HG02571 (cell line): ENCODE results near the gene CSF1.
"Not testable (repeated sequence)": the region's sequence is repeated elsewhere in the genome, so short reads cannot be mapped to it uniquely, and the experiment has no call there.

Experiments
- ATAC-seq: cut with Tn5 transposase; IDR thresholded peaks from one replicate; pipeline ENCODE4 v1.9.1; 2021; ENCODE audit warnings: mild to moderate bottlenecking, moderate library complexity; ENCODE audit not compliant: unreplicated experiment

Gene CSF1

DNA sequence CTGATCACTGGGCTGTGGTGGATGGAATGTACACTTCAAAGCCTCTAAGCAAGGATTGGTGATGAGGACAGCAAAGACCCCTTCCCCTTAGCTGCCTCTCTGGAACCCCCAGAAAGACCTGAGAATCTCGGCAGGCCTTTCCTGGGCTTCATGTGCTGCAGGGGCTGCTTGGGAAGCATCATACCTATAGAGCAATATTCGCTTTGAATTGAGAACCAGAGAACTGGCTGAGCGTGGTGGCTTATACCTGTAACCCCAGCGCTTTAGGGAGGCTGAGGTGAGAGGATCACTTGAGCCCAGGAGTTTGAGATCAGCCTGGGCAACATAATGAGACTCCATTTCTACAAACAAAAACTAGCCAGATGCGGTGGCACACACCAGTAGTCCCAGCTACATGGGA, 22.0 kb downstream of the CSF1 start:
- no peak for ATAC-seq

DNA sequence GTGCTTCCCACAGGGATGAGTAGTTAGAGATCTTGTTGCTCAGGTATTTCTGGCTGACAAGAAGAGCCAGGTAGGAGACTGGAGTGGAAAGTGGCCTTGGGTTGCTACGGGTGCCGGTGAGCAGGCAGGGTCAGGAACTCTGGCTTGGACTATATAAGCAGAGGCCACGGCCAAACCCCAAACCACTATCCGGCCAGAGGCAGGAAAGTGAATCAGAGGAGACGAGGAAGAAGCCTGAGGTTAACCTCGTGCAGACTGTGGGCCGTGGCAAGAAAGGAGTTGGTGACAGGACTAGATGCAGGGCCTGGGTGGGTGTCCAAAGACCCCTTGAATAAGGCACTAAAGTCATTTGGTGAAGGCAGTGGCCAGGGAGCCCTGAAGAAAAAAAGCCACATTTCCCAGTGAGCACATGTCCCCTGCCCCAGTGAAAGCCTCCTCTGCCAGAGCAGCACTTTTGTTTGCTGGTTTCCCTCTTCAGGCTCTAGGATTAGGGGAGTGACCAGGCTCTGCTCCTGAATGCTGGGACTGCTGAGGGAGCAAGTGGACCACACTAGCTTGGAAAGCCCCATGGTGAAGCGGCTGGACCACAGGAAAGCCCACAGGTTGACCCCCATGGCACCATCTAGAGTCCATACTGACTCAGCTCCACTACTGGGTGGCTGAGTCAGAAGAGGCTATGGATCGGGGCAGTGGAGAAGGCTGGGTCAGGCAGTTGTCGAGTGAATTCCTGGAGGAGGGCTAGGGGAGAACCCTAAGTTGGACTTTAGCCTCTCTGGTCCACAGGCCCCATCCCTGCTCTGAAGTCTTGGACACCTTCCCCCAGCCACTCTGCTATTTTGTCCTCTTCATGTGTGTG, 23.4 kb downstream of the CSF1 start:
- ATAC-seq: no peak

DNA sequence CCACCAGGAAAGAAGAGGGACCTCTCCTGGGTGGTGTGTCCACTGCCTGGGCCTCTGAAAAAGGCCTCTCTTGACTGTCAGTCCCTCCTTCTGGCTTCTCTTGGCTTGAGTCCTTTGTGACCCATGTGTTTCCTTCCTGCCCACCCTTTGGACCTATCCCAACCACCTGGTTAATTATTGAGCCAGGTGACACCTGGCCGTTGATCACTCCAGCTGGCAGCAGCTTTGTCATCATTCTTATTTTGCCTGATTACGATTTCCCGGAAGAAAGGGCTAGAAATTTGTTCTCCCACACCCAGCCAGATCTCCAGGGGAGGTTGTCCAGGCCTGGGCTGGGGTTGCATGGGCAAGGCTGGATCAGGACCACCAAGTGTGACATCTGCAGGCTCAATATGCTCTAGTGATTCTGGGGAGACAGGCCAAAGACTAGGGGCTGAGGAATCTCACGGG, 24.8 kb downstream of the CSF1 start:
- no peak for ATAC-seq

DNA sequence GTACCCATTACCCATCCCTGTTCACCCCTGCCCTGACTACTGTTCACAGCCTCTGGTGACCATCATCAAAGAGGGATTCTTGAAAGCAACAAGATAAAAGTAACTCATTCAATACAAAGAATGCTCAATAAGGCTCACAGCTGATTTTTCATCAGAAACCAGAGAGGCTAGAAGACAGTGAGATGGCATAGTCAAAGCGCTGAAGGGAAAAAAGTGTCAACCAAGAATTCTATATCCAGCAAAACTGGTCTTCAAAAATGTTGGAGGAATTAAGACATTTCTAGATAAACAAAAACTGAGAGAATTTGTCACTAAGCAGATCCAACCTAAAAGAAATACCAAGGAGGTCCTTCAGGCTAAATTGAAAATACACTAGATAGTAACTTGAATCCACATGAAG, 27.1 kb downstream of the CSF1 start:
- ATAC-seq: no peak

DNA sequence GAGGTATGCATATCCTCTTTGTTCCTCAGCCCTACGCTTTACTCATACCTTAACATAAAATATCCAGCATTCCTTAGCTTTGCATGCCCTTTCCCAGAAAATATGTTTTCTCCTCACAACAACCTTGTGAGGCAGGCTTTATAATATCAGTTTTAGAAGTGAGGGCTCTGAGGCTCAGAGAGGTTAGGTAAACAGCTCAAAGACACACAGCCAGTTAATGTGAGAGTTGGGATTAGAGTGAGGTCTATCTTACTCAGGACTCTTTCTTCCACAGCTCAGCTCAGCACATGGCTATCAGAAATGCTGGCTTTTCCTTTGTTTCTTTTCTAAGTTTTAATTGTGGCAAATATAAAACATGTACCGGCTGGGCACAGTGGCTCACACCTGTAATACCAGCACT, 27.9 kb downstream of the CSF1 start:
- ATAC-seq: no peak

DNA sequence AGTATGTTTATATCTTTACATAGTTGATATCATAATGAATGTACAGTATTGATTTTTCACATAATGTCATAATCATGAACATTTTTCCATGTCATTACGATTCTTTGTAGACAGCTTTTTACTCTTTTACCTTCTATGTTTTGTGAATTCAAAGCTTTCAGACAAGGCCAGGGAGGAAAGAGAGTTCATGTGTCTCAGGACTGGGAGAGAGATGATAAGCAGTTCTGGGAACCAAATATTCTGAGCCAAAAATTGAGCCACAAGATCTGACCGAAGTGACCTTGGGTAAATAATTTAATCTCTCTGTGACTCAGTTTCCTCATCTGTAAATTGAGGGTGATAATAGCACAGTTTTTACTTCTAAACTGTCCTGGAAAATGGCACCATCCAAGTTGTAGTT, 31.8 kb downstream of the CSF1 start:
- ATAC-seq: no peak

DNA sequence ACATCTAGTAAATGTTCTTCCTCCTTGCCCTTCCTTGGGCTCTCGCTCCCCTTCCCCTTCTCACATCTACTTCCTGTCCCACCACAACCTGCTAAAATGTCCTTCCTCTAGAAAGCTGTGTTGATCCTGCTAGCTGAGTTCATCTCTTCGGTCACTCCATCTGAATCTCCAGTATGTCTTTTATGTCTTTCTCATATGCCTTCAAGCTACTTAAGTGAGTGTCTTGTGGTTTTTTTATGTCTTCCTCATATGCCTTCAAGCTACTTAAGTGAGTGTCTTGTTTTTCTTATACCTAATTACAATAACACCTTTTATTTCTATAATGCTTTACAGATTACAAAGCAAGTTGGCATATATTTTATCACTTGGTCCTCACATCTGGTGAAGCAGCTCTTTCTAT, 33.9 kb downstream of the CSF1 start:
- ATAC-seq: no peak

DNA sequence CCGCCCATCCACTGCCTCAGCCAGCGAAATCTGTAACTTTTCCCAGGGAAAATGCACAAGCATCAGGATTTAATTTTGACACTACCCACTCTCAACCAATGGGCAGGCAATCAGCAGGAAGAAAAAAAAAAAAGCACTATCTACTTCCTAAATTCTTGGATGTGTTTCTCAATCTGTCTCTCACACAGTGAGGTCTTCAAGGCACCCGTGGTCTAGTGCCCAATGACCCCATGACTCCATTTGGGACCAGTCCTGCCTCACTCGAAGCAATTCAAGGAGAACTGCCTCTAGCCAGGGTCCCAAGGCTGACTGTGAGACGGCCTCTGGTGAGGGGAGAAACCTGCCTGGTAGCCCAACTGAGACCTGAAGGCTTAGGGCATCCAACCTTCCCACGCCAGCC, 35.9 kb downstream of the CSF1 start:
- no peak for ATAC-seq

DNA sequence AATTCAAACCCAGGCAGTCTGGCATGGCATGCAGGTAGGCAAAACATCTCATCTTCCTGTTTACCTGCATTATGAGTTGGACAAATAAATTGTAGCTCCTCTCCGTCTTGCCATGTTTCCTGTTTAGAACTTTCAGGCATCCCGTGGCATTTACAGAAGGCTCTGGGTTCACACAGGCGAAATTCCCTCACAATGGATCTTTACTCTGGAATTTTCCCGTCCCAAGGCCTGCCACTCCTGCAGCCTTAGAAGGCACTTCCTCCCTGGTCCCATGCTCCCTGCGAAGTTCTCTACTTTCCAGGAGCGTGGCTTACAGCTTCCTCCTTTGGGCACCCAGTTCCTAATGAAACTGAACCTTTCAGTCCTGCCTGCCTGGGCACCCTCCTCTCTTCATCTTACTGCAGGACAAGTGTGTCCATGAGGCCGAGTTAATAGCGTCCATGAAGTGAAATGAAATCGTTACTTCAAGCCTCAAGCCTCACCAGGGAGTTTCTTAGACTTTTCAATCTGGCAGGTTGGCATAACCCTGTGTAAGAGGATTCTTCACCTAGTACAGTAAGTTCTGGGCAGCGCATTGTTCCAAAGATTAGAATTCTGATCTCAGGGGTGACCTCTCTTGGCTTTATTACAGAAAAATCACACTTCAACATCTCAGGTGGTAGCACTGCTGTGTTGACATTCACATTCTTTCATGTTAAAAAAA, 37.1 kb downstream of the CSF1 start:
- no peak for ATAC-seq

DNA sequence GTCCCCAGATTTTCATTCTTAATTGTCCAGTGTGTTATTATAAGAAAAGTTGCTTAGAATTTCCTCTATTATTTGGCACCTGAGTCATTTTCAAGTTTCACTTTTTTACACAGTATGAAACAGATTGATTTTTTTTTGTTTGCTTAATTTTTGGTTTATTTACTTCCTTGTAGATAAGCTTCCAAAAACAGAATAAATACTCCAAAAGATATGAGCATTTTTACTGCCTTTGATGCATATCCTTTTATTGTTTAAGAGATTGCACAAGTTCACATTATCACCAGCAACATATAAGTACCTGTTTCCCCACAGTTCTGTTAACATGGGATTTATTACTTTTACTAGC, 37.6 kb downstream of the CSF1 start:
- no peak for ATAC-seq

DNA sequence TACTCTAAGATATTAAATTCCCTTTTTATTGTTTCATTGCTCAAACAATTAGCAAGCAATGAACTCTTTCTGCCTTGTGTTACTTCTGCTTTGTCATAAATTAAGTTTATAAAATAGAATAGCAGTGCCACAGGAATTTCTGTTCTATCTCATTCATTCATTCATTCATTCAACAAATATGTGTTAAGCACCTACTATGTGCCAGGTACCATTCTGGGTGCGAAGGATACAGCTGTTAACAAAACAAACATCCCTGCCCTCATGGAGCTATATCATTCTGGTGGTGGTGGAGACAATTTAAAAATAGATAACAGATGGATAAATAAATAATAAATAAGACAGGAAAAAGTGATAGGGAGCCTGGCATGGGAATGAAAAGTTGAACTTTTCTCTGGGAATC, 39.4 kb downstream of the CSF1 start:
- ATAC-seq: no peak

DNA sequence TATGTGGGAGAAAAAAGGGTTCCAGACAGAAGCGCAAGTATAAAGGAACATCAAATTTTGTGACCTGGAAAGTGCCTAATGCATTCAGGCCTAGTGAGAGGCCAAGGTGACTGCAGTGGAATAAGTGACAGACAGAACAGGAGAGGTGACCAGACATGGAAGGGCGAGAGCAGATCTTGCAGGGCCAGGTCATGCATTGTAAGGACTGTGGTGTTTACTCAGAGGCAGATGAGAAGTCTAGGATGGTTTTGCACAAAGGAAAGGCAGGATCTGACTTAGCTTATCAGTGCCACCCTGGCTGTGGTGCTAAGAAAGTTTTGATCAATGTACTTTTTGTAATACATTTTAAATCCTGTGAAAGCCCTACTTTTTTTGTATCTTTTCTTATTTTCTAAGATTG, 39.9 kb downstream of the CSF1 start:
- no peak for ATAC-seq

DNA sequence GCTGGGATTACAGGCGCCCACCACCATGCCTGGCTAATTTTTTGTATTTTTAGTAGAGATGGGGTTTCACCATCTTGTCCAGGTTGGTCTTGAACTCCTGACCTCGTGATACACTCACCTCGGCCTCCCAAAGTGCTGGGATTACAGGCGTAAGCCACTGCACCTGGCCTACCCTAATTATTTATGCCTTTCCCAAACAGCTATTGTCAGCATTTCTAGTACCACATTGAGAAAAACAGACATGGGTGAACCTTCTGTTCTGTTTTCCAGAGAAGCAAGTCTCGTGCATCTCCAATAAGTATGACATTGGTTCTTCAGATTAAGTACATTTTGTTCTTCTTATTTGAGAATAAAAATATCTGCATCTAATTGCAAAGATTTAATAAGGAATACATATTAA, 40.9 kb downstream of the CSF1 start:
- not testable (repeated sequence) for ATAC-seq

DNA sequence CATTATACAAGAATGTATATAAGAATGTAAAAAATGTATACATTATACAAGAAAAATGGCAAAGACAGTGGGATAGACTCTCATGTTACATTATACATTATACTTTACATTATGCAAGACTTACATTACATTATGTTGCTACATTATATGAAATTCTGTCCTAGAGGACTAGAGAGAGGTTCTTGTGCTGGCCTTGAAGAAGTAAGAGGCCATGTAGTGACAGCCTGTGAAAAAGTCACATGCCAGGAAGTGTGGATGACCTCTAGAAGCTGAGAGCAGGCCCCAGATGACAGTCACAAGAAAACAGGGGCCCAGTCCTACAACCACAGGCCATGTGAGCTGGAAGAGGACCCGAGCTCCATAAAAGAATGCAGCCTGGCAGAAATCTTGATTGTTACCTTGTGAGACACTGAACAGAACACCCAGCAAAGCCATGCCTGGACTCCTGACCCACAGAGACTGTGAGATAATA, 43.4 kb downstream of the CSF1 start:
- ATAC-seq: no peak

DNA sequence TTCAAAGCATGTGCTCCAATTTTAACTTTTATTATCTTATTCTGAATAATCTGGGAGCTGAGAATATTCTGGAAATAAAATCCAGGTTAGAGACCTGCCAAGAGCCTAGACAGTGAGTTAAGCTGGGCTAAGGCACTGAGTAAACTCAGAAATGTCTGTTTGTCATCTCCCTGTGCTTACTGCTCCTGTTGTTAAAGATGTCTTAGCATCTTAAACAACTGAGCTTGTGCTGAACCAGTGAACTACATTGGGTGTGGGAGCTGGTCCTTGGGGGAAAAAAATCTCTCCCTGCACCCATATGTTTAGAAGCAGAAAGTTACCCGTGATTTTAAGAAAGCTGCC, 49.0 kb downstream of the CSF1 start:
- no peak for ATAC-seq

DNA sequence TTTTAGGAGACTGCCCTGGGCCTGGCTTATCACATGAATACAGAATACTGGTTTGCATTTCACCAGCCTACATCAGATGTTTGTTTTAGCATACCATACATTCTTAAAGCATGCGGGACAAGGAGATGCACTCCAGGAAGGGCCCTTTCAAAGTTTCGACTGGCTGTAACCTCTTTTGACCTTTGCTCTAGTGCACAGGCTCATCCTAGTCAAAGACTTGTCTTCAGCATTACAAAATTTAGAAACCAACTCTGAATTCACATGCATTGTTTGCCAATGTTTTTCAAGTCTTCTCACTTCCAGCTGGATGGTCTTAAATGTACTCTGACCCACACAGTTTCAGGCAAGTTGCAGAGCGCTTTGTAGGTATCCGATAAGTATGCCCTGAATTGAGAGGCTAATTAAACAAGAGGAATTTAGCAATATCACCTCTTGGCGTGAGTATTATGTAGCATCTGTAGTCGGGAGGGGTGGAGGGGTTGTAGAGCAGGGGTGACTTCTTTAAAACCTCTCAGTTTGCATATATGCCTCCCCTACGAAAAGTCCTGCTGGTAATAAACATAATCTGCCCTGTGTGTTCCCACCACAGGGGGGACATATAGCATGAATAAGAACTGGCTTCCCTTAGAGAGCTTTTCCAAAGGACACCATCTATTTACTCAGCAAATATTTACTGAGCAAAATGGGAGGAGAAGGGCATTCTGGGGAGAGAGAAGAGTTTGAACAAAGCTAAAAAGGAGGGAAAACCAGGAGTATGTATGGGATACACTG, 49.5 kb downstream of the CSF1 start:
- no peak for ATAC-seq

DNA sequence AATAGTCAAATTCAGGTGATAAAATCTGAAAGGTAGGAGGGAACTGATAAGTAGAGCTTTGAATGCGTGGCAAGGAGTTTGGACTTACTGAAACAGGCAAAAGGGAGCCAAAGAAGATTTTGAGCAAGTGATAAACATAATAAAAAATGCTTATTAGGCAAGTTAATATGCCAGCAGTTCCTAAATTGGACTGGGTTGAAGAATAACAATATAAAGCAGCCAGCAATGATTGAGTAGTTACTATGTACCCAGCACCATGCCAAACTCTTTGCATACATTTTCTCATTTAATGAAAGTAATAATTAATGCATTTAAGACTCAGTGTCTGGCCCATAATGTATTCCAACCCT, 50.1 kb downstream of the CSF1 start:
- no peak for ATAC-seq

DNA sequence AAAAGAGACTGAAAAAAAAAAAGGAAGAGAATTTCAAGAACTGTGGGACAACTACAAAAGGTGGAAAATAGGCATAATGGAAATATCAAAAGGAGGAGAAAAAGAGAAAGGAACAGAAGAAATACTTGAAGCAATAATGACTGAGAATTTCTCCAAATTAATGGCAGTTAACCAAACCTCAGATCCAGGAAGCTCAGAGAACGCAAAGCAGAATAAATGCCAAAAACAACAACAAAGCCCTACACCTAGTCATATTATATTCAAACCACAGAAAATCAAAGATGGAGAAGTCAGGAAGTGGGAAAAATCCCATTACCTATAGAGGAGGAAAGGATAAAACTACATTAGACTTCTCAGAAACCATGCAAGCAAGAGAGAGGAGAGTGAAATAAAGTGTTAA, 53.2 kb downstream of the CSF1 start:
- no peak for ATAC-seq

DNA sequence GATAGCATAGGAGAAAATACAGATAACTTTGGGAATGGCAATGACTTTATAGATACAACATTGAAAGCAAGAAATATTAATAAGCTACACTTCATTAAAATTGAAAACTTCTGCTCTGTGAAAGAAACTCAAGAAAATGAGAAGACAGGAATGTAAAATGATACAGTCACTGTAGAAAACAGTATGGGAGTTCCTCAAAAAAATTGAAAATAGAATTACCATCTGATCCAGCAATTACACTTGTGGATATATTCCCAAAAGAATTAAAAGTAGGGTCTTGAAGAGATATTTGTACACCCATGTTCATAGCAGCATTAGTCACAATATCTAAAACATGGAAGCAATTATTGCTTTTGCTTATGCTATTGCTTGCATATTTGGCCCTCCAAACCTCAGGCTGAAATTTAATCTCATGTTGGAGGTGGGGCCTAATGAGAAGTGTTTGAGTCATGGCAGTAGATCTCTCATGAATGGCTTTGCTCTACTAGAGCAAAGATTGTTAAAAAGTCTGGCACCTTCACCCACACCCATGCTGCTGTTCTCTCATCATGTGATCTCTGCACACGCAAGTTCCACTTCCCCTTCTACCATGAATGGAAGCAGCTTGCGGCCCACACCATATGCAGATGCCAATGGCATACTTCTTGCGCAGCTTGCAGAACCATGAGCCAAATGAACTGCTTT, 58.6 kb downstream of the CSF1 start:
- ATAC-seq: no peak

DNA sequence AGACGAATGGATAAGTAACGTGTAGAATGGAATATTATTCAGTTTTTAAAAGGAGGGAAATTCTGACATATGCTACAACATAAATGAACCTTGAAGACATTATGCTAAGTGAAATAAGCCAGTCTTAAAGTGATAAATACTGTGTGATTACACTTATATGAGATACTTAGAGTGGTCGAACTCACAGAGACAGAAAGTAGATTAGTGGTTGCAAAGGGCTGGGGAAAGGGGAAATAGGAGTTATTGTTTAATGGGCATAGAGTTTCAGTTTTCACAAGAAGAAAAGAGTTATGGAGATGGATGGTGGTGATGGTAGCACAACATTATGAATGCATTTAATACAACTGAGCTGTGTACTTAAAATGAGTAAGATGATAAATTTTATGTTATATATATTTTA, 59.3 kb downstream of the CSF1 start:
- no peak for ATAC-seq

DNA sequence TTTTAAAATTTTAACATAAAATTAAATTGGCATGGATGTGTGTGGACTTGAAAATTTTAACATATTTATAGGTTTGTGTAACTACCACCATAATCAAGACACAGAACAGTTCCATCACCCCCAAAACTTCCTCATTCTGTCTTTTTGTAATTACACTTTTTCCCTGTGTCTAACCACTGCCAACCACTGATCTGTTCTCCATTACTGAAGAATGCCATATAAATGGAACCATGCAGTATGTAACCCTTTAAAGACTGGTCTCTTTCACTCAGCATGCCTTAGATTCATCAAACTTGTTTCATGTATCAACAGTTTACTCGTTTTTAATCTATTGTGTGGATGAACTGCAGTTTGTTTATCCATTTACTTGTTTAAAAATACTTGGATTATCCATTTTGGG, 60.9 kb downstream of the CSF1 start:
- no peak for ATAC-seq
